Mesenchymal stem cell (in vitro differentiated cells and primary cell): ENCODE data around the gene TP53TG5.

Experiments used
- DNase-seq: peaks from one replicate; pipeline ENCODE4 v3.0.0-alpha.2; 2013
- H2AFZ ChIP-seq: one replicate; pipeline ENCODE4 v1.6.1; 2013; ENCODE audit warnings: low read depth, mild to moderate bottlenecking, control low read depth, inconsistent platforms, low read length, moderate library complexity
- H2AK5ac ChIP-seq: 2 replicates; pipeline ENCODE4 v1.6.1; 2013; ENCODE audit warnings: low read length, moderate library complexity, mild to moderate bottlenecking, inconsistent platforms; ENCODE audit not compliant: severe bottlenecking
- H2BK120ac ChIP-seq: one replicate; pipeline ENCODE4 v1.6.1; 2013; ENCODE audit warnings: low read depth, mild to moderate bottlenecking, inconsistent platforms, low read length, moderate library complexity
- H2BK12ac ChIP-seq, 2 experiments: one replicate each; pipeline ENCODE4 v1.6.1; 2013; ENCODE audit warnings: inconsistent platforms in 2 of 2, low read length in 2 of 2, mild to moderate bottlenecking in 2 of 2, moderate library complexity in 2 of 2, control low read depth in 1 of 2
- H2BK15ac ChIP-seq: one replicate; pipeline ENCODE4 v1.6.1; 2013; ENCODE audit warnings: mild to moderate bottlenecking, low read depth, inconsistent platforms; ENCODE audit not compliant: poor library complexity, severe bottlenecking
- H2BK5ac ChIP-seq: 2 replicates; pipeline ENCODE4 v1.6.1; 2013; ENCODE audit warnings: low read depth, mild to moderate bottlenecking, low read length, control low read depth, inconsistent platforms; ENCODE audit not compliant: poor library complexity, severe bottlenecking
- H3K14ac ChIP-seq, 2 experiments: one replicate each; pipeline ENCODE4 v1.6.1; 2013; ENCODE audit warnings: inconsistent platforms in 2 of 2, low read length in 2 of 2, control low read depth in 1 of 2, mild to moderate bottlenecking in 1 of 2, moderate library complexity in 1 of 2
- H3K18ac ChIP-seq, 2 experiments: one replicate each; pipeline ENCODE4 v1.6.1; 2013; ENCODE audit warnings: inconsistent platforms in 2 of 2, low read length in 2 of 2, control low read depth in 1 of 2, low read depth in 1 of 2, mild to moderate bottlenecking in 1 of 2
- H3K23ac ChIP-seq, 2 experiments: one replicate each; pipeline ENCODE4 v1.6.1; 2013; ENCODE audit warnings: inconsistent platforms in 2 of 2, low read length in 2 of 2, mild to moderate bottlenecking in 2 of 2, moderate library complexity in 2 of 2, control low read depth in 1 of 2
- H3K27ac ChIP-seq: 2 replicates; pipeline ENCODE4 v1.5.1; 2013; ENCODE audit warnings: mild to moderate bottlenecking, moderate library complexity, low read length, control low read depth, inconsistent platforms; ENCODE audit not compliant: poor library complexity, severe bottlenecking
- H3K27me3 ChIP-seq, 2 experiments: 2 replicates each; pipeline versions ENCODE4 v1.6.1 to v1.7.0; 2013; ENCODE audit warnings: low read length in 2 of 2, mild to moderate bottlenecking in 2 of 2, moderate library complexity in 2 of 2, control low read depth in 1 of 2, inconsistent platforms in 1 of 2; ENCODE audit not compliant: control insufficient read depth in 1 of 2, insufficient read depth in 1 of 2
- H3K36me3 ChIP-seq, 2 experiments: 2 replicates each; pipeline versions ENCODE4 v1.6.1 to v1.7.0; 2013; ENCODE audit warnings: low read length in 2 of 2, control low read depth in 1 of 2, inconsistent platforms in 1 of 2, low read depth in 1 of 2, mild to moderate bottlenecking in 1 of 2; ENCODE audit not compliant: insufficient read depth in 2 of 2, control insufficient read depth in 1 of 2
- H3K4ac ChIP-seq, 2 experiments: one replicate each; pipeline ENCODE4 v1.6.1; 2013; ENCODE audit warnings: inconsistent platforms in 2 of 2, low read length in 2 of 2, mild to moderate bottlenecking in 2 of 2, moderate library complexity in 2 of 2, control low read depth in 1 of 2, low read depth in 1 of 2
- H3K4me1 ChIP-seq: 2 replicates; pipeline ENCODE4 v1.6.1; 2013; ENCODE audit warnings: low read depth, low read length, control low read depth; ENCODE audit not compliant: control insufficient read depth, insufficient read depth
- H3K4me2 ChIP-seq: 2 replicates; pipeline ENCODE4 v1.6.1; 2013; ENCODE audit warnings: low read length, mild to moderate bottlenecking, inconsistent platforms; ENCODE audit not compliant: poor library complexity, severe bottlenecking
- H3K4me3 ChIP-seq, 2 experiments: 2 replicates each; pipeline versions ENCODE4 v1.5.1 to v1.7.0; 2013; ENCODE audit warnings: low read length in 2 of 2, mild to moderate bottlenecking in 2 of 2, control low read depth in 1 of 2, low read depth in 1 of 2; ENCODE audit not compliant: insufficient read depth in 1 of 2
- H3K79me1 ChIP-seq: replicated peaks from 2 replicates; pipeline ENCODE4 v1.6.1; 2013; ENCODE audit warnings: mild to moderate bottlenecking, control low read depth, low read length, inconsistent platforms; ENCODE audit not compliant: poor library complexity, severe bottlenecking
- H3K9ac ChIP-seq: 2 replicates; pipeline ENCODE4 v1.7.0; 2013; ENCODE audit warnings: mild to moderate bottlenecking, low read length, moderate library complexity
- H3K9me3 ChIP-seq: 2 replicates; pipeline ENCODE4 v1.7.0; 2013; ENCODE audit warnings: mild to moderate bottlenecking, low read length; ENCODE audit not compliant: control insufficient read depth
- H4K8ac ChIP-seq: one replicate; pipeline ENCODE4 v1.6.1; 2013; ENCODE audit warnings: inconsistent platforms, mild to moderate bottlenecking, low read length, moderate library complexity
- H4K91ac ChIP-seq: one replicate; pipeline ENCODE4 v1.6.1; 2013; ENCODE audit warnings: mild to moderate bottlenecking, low read length, inconsistent platforms
- WGBS: methylation state at CpG from one replicate; pipeline ENCODE4 v1.1.7; 2013; ENCODE audit warnings: mixed read lengths; 5-methylcytosine and 5-hydroxymethylcytosine counted together

The TP53TG5 gene

DNA sequence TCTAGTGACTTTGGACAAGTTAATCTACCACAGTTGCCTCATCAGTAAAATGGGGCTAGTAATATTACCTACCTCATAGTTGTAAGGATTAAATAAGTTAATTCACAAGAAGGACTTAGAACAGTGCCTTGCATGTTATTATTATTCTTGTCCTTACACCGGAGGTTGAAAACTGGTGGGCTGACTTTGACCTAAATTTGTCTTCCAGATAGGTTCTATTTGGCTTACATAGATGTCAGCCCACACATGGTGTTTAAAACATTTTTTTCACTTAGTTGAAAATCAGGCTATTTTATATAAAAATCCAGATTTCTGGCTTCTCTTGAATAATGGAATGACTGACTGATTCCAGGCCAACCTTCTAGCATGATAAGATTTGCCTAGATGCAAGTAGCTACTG lies 11.9 kb downstream of the TP53TG5 start:
- Histone ChIP-seq H3K23ac (no peak overlapping the region), H3K27me3 (no peaks in the 10 kb centered on the region), H3K4me3 (no peak overlapping the region), H3K14ac (no peak overlapping the region), H3K79me1 (peaks cover 27% of the 10 kb centered on the region), H3K36me3 (peaks cover 29 to 37% of the 10 kb centered on the region in 2 experiments), H3K27ac (no peak overlapping the region), H2BK15ac (no peak overlapping the region), H2AFZ (no peak overlapping the region), H2AK5ac (no peak overlapping the region), H4K8ac (no peak overlapping the region), H2BK5ac (no peak overlapping the region), H3K18ac (no peak overlapping the region), H3K4ac (no peak overlapping the region), H2BK12ac (no peak overlapping the region), H4K91ac (no peak overlapping the region), H3K9me3 (no peaks in the 10 kb centered on the region), H3K9ac (no peak overlapping the region), H3K4me2 (no peak overlapping the region), H3K4me1 (peaks cover 2% of the 10 kb centered on the region), H2BK120ac (no peak overlapping the region)
- DNase-seq: no peak
- no CpG with 5 or more reads among the region's 1 CpG for WGBS

DNA sequence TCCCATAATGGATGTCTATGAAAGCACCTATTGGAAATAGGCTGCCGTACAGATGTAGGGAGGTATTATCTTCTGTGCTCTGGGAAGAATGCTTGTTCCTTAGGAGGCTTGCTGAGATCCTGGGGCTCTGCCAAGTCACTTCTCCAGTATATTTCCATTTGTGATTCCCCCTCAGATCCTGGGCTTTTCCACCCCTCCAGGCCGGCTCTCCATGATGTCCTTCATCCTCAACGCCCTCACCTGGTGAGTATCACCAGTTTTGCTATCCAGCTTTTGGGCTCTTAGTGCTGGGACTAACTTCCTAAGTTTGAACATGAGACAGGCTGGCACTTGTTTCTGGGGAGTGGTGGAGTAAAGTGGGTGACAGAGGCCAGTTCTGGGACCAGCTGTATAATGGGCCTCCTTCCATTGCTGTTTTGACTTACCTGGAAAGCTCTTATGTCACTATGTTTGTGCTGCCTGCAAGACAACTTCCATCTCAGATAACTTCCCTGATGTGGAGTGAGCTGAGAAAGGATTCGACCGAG lies 12.6 kb downstream of the TP53TG5 start:
- no peak overlapping the region for H3K14ac ChIP-seq
- H3K27me3 ChIP-seq: no peaks in the 10 kb centered on the region
- H3K79me1 ChIP-seq: peaks cover 27% of the 10 kb centered on the region
- H3K4me3 ChIP-seq: no peak overlapping the region
- no peak overlapping the region for H4K8ac ChIP-seq
- H3K9ac ChIP-seq: no peak overlapping the region
- H2BK120ac ChIP-seq: no peak overlapping the region
- no peak for DNase-seq
- no peak overlapping the region for H3K18ac ChIP-seq
- 99% methylated on average over 5 of the region's 5 CpGs for WGBS
- no peak overlapping the region for H3K4me2 ChIP-seq
- H2BK5ac ChIP-seq: no peak overlapping the region
- H2AFZ ChIP-seq: no peak overlapping the region
- no peak overlapping the region for H2BK15ac ChIP-seq
- no peak overlapping the region for H2BK12ac ChIP-seq
- no peak overlapping the region for H4K91ac ChIP-seq
- H3K23ac ChIP-seq: no peak overlapping the region
- H3K4ac ChIP-seq: no peak overlapping the region
- H3K36me3 ChIP-seq: peaks cover 27 to 37% of the 10 kb centered on the region in 2 experiments
- H3K9me3 ChIP-seq: no peaks in the 10 kb centered on the region
- no peak overlapping the region for H3K27ac ChIP-seq
- H2AK5ac ChIP-seq: no peak overlapping the region
- peaks cover 4% of the 10 kb centered on the region for H3K4me1 ChIP-seq

DNA sequence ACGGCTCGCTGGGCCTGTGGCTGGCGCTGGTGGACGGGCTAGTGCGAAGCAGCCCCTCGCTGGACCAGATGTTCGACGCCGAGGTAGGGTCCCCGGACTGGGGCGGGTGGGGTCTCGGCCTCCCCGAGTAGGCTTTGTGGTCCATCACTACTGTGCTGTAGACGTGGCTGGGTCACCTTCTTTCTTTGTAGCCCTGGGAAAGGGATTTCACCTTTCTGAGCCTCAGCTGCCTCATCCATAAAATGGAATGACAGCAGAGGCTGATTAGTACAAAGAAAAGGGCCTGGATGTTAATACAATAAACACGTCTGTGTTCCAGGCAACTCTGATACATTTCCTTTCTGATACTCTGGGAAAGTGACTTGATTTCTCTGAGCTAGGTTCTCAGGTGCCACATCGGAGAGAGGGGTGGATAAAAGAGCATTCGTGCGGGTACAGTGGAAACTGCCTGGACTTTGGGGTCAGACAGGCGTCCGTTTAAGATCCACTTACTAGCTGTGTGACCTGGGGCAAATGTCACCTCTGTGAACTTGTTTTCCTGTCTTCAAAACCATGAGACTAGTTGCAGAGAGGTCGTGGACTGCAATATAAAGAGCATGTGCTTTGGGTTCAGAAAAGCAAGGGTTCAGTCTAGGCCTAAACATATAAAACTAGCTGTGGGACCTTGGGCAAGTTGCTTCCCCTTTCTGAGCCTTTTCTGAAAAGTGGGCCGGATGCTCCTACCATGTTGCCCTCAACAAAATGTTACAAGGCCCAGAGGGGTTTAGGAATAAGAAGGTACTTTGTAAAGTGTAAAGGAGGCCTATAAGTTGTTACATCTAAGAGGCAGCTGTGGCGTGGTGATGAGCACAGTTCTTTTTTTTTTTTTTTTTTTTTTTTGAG lies 14.3 kb downstream of the TP53TG5 start:
- H3K14ac ChIP-seq: peak overlapping the region in 1 of 2 experiments; percentile 45
- H3K4me1 ChIP-seq: peaks cover 14% of the 10 kb centered on the region
- 28% methylated on average over 23 of the region's 23 CpGs for WGBS
- no peak overlapping the region for H2AFZ ChIP-seq
- no peak overlapping the region for H4K91ac ChIP-seq
- H3K79me1 ChIP-seq: peaks cover 27% of the 10 kb centered on the region
- H3K4ac ChIP-seq: no peak overlapping the region
- H4K8ac ChIP-seq: no peak overlapping the region
- H2BK15ac ChIP-seq: no peak overlapping the region
- no peak for DNase-seq
- H3K27me3 ChIP-seq: no peaks in the 10 kb centered on the region
- H2AK5ac ChIP-seq: no peak overlapping the region
- H3K36me3 ChIP-seq: peaks cover 24 to 37% of the 10 kb centered on the region in 2 experiments
- no peak overlapping the region for H2BK120ac ChIP-seq
- peak overlapping the region; percentile 79 to 95 for H3K4me3 ChIP-seq
- H3K23ac ChIP-seq: peak overlapping the region in 1 of 2 experiments; percentile 3
- H3K9ac ChIP-seq: peak overlapping the region; percentile 99
- no peak overlapping the region for H2BK5ac ChIP-seq
- H2BK12ac ChIP-seq: no peak overlapping the region
- no peaks in the 10 kb centered on the region for H3K9me3 ChIP-seq
- no peak overlapping the region for H3K27ac ChIP-seq
- H3K4me2 ChIP-seq: peak overlapping the region; percentile 76
- peak overlapping the region in 1 of 2 experiments; percentile 73 for H3K18ac ChIP-seq
